ENCODE results near the gene IL17REL.

IL17REL gene

DNA sequence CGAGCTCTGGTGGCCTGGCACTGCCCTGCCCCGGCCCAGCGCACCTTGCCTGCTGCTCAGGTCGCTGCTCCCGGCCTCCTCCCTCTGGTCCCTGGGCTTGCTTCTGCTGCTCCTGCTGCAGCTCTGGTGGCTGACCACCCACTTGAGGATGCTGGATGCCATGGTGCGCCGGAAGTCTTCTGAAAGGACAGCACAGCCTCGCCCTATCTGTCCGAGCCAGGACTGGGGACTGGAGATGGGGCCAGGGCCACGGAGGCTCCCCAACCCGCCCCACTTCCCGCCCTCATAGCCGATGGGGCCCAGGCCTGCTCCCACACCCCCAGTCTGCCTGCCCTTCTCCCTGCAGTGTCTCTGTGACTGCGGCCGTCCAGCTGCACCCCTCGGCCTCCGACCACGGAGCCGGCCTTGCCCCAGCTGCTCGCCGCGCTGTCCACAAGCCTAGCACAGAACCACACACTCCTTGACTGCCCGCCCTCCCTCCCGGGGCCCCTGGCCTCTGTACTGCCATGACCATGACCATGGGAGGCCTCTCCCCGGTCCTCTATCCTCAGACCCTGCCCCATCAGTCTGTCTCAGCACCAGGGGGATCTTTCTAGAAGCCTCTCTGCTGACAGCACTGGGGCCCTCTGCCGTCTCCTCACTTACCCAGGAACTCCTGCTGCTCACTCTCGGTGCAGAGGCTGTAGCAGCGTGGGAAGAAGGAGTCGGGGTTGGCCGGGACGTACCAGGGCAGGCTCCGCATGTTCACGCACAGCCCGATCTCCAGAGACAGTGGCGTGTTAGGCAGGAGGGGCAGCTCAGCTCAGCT is 32.9 kb upstream of the IL17REL start:
- DNase-seq = no peak

DNA sequence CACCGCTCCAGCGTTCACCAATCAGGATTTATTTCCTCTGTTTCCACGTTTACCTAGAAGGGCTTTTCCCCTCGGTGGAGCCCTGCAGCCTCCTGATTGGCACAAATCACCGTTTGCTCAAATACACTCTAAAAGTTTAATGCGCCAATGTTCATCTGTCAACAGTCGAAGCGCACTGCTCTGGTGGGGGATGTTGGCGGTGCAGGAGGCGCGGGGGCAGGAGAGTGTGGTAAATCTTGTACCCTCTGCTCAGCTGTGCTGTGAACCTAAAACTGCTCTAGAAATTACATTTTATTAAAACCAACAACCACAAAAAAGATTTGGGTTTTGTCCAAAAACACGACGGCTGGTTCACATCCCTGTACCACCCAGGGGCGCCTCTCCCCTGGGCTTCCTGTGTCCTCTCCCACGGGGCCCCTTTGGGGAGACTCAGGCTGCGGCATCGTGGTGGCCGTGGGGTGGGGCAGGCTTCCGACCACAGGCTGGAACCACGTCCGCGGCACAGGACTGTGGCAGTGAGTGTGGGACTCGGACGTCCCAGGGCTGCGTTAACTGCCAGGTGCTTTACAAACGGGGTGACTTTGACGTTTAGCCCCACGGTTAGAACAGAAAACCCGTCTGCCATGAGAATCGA is 32.0 kb upstream of the IL17REL start:
- no peak for DNase-seq

DNA sequence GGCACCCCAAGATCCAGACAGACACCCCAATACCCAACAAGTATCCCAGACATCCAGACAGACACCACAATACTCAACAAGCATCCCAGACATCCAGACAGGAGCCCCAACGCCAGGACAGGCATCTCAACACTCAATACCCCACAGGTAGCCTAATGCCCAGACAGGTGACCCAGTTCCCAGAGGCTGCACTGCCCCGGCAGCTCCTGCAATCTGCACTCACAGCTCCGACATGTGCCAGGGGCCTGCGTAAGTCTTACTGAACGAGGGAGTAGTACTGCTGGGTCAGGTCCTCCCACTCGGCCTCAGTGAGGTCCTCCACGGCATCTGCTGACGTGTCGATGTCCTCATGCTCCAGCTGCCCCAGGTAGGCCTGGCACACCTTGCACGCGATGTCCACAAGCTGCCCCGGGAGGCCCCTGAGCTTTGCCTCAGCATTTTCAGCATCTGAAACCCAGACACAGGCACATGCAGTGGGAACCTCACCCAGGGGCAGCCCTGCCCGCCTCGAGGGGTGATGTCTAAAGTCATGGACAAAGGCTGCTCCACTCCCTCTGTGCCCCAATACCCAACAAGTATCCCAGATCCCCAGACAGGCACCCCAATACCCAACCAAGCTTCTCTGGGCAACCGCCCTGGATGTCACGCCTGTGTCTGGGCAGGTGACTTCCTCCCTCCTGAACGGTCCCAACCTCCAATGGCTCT is 28.9 kb upstream of the IL17REL start:
- DNase-seq = no peak

DNA sequence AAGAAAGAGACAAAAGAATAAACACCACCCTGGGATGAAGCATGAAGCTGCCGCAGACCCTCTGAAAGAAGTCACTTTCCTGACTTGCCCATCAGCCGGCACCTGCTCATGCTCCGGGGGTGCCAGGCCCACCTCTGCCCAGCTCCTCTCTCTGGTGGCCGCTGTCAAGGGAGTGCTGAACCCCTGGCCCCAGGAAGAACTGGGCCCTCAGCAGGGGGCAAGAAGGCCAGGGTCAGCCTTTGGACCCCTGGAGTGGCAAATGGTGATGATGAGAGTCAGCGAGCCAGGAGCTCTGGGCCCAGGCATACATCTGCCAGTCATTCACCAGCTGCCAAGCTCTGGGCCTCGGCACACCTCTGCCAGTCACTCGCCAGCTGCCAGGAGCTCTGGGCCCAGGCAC is 28.2 kb upstream of the IL17REL start:
- DNase-seq = no peak

DNA sequence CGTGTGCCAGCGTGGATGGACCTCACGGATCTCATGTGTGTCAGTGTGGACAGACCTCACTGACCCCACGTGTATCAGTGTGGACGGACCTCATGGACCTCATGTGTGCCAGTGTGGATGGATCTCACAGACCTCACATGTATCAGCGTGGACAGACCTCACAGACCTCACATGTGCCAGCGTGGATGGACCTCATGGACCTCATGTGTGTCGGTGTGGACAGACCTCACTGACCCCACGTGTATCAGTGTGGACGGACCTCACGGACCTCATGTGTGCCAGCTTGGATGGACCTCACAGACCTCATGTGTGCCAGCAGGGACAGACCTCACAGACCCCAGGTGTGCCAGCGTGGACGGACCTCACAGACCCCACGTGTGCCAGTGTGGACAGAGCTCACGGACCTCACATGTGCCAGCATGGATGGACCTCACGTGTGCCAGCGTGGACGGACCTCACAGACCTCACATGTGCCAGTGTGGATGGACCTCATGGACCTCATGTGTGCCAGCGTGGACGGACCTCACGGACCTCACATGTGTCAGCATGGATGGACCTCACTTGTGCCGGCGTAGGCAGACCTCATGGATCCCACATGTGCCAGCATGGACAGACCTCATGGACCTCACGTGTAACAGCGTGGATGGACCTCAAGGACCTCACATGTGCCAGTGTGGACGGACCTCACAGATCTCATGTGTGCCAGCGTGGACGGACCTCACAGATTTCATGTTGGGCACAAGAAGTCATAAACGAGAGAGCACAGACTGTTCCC is 27.3 kb upstream of the IL17REL start:
- DNase-seq = no peak

DNA sequence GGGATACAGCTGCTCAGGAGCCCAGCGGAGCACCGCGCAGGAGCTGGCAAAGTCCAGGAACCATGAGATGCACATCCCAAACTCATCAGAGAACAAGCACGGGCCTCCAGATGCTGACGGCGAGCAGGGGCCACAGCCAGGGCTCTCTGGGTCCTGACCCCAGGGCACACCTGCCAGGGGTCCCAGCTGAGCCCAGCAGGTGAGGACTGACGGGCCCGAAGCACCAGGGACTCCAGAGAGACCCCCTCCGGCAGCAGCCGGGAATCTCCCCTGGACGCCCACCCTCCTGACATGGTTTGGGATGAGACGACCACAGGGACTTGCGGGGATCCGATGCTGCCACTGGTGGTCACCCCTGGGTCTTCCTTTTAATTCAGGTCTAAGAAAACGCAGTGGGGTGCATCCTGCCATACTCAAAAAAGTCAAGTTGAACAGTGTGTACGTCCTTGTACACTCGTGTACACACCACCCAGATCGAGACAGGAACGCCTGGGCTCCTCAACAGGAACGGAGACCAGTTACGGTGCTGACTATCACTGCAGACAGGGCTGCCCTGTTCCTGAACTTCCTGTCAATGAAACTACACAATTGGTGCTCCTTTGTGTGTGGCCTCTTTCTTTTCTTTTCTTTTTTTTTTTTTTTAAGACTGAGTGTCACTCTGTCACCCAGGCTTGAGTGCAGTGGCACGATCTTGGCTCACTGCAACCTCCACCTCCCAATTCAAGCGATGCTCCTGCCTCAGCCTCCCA is 23.6 kb upstream of the IL17REL start:
- DNase-seq = no peak

DNA sequence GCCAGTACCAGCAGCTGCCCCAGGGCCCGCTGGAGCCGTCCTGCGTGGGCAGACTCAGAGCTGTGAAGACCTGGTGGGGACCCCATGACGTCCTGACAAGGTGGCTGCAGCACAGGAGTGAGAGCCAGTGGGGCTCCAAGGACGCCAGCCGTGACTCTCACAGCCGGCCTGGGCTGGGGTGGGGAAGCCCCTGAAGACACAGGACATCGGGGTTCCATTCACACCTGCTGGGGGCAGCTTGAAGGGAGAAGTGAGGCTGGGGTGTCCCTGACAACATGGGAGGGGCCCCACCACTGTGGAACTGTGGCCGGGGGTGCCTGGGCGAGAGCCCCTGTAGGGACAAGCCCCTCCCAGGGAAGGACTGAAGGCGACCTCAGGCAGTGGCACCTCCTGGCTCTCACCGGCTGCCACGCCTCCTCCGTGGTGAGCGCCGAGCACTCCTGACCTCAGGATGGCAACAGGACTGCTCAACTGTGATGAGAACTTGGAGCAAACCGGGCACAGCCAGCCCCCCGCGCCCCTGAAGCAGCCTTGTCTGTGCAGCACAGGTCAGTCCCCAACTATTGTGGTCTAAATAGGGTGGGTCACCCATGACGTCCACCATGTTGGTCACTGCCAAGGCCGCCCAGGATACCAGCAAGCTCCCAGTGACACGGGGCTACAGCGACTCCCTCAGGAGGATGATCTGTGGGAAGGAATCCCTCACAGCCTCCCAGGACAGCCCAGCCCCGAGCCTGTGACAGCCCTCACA is 22.7 kb upstream of the IL17REL start:
- DNase-seq = no peak

DNA sequence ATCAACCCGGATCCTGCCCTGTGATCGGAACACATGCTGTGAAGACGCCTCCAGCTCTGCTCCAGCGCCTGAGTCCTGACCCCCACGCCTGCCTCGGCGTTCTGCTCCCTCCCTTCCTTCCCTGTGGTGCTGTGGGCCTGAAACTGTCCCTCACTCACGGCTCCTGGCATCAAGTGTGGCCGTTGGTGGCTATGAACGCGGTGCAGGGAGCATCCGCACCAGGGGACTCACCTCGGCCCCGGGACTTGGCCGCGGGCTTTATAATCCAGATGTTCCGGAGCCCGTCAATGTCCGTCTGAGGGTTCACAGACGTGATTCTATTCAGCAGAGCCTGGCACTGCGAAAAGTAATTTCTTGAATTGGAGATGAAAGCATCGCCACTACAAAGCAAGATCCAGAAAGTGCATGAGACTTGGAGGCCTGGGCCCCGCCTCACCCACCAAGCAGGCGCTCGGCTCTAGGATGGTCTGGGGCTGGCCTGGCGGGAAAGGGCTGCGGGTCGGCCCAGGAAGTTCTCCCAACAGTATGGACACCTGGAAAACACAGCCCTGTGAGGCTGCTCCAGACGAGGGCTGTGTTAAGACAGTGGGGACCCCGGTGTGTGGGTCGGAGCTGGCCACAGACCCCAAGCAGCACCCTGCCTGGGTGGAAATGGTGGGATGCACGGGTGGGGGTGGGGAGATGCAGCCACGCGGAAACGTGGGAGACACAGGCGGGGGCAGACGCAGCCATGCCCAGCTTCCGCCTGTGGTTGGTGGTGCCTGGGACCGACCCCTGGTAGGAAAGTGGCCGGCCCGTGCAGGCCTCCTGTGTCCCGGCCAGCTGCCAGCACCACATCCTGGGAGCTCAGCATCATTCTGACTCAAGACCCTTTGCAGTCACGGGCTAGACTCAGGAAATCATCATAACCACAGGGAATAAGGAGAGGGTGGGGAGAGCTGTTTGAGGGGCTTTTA is 21.8 kb upstream of the IL17REL start:
- no peak for DNase-seq

DNA sequence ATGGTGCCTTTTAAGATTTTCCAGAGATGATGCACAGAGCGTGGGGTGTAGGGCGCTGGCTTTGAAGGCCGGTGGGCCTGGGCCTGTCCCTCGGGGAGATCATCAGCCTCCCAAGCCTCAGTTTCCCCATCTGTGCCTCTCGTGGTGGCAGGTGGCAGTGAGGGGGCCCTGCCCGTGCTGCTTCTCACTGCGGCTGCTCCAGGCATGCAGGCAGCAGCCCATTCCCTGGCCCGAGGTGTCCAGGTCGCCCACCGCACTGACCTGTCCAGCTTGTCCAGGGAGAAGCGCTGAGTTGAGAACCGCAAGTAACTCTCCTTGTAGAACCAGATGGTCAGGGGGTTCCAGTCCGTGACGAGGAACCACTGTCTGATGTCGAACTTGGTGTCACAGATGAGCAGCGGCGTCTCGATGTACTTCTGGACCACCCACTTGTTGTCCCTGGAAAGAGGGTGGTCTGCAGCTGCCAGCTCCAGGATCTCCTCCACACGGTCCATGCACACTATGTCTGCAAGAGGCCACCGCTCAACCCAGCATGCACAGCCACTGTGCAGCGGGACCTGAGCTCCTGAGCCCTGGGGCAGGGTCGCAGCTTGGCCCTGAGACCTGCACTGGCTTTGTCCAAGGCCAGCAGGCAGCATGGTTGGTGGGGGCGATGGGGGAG is 20.5 kb upstream of the IL17REL start:
- DNase-seq = no peak

DNA sequence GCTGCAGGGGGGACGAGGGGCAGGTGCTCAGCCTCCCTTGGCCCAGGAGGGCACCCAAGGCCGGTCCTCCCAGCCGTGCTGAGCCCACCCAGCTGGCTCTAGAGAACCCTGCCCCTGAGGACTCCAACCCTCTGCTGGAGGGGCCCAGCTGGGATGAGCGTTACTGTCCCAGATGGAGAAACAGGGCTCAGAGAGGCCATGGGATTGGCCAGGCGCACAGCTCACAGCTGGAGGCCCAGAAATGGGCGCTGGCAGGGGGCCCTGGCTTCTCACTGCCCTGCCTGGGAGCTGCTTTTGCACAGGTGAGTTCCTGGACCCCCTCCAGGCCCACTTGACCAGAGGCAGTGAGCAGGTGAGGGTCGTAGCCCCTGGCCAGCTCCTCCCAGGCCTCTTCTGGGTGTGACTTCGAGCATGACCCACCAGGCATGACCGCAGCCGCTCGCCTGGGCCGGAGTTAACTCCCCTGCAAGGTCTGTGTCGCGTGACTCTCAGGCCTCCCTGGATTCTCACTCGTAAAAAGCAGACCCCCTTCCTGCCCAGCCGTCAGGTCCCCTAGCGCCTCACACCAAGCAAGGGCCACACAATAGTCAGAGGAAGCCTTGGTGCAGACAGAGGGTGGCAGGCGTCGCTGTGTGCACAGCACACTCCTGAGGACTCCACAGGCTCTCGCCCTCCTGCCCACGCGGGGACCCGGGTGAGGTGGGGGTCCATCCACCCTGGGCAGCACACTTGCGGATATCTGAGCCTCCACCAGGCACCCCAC is 19.7 kb upstream of the IL17REL start:
- DNase-seq = no peak

DNA sequence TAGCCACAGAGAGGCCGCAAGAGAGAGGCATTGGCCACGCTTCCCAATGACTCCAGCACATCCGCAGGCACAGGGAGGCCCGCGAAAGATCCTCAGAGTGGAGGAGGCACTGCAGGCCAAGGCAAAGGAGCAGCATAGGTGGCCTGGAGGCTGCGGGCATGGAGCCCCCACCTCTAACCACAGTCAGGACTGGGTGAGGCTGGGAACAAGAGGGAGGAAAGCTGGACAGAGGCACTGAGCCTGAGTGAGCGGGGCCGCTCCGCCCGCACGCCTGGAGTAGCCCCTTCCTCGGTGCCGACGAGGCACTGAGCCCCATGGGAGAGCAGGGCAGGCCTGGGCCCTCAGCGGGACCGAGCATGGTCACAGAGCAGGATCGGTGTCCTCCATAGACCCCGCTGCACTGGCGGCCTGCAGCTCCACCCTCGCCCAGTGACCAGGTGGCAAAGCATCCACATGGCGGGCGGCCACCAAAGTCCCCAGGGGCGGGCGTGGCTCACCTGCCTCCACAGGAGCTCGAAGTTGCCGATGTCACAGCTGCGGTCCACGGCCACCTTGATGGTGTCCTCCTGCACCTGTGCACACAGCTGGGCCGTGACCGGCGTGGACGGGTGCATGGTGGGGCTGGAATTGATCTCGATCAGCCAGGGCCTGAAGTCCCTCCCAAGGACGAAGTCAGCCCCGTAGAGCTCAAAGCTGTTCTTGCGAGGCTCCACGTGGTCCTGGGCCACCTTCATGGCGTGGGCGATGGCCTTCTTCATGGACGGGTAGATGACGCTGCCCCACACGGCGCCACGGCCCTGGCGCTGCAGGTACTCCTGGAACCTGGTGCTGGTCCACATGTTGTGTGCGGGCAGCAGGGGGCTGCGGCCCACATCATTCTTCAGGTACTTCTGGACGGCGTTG is 18.9 kb upstream of the IL17REL start:
- no peak for DNase-seq

DNA sequence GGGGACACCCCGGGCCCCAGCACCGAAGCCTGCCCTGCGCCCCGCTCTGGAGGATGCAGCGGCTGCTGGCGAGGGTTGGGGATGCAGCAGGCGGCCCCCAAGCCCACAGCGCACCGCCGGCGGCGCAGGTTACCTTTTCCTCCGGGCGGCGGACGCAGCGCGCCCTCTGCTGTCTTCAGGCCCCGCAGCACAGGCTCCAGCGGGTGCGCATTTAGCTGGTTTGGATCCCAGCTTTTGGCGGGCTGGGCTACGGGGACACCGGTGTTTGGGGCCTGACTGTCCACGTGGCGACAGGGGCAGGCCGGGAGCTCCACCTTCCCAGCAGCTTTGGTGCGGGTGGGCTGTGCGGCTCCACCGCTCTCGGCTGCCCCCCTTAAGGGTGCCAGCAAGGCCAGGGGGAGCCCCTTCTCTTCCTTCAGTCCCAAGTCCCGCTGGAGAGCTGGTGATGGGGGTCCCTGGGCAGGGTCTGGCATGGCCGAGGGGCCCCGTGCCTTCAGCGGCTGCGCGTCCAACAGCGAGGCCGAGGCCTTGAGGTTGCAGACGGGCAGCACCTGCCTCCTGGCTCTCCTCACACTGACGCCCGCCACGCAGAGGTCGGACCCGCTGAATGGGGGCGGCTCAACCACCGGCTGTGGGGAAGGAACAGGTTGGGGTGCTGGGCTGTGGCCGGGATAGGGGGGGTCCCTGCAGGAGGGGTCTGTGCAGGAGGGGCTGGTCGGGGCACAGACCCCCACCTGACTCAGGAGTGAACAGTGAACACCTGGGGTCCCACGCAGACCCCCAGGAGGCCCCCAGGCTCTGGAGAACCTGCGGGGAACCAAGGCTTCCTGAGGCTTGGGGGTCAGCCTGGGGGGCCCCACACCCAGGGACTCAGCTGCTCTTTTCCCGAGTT is 18.0 kb upstream of the IL17REL start:
- DNase-seq = peak; percentile 93 to 94

DNA sequence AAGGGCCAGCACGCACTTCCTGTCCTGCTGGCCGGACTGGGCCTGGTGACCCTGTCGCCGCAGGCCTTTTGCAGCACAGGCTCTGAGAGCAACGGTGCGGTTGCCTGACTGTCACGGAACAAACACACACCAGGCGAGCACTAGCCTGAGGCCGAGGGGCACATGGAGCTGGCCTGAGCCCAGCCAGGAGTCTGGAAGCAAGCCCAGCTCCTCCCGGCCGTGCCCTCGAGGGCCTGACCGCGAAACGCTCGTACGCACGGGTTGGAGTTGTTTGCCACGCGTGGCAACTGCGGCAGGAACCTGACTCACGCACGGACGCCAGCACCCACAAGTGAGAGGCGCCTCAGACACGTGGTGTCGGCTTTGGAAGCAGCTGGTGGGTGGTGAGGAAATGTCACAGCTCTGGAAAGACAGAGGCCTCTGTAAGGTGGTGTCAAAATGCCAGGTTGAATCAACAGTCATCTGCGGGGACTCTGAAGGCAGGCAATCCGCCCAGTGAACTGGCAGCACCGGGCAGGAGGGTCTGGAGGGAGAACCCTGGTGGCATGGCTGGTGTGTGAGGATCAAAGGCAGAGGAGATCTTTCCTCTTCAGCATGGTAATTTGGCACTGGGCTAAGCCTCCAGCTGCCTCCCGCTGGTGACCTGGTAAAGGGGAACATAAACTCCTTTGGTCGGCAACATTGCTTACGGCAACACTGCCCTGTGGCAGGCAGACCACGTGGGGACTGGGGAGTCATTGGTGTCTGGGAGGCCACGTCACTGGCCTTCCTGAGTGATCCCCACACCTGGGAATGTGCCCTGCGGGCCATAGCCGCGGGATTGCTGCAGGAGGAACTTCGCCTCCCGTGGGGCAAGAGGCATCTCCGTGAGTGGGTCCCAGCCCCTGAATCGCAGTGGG is 15.3 kb upstream of the IL17REL start:
- peak; percentile 69 to 75 for DNase-seq

DNA sequence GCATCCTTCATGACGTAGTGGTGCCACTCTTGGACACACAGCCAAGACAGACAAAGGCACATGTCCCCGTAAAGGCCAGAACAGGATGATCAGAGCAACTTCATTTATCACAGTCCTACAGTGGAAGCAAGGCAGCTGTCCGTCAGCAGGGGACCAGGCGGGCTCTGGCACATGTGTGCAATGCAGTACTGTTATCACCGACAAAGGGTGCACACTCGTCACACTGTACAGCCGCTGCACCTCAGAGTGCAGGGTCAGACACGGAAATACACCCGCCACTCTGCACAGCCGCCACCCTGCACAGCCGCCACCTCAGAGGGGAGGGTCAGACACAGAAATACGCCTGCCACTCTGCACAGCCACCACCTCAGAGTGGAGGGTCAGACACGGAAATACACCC is 13.4 kb upstream of the IL17REL start:
- DNase-seq = no peak

DNA sequence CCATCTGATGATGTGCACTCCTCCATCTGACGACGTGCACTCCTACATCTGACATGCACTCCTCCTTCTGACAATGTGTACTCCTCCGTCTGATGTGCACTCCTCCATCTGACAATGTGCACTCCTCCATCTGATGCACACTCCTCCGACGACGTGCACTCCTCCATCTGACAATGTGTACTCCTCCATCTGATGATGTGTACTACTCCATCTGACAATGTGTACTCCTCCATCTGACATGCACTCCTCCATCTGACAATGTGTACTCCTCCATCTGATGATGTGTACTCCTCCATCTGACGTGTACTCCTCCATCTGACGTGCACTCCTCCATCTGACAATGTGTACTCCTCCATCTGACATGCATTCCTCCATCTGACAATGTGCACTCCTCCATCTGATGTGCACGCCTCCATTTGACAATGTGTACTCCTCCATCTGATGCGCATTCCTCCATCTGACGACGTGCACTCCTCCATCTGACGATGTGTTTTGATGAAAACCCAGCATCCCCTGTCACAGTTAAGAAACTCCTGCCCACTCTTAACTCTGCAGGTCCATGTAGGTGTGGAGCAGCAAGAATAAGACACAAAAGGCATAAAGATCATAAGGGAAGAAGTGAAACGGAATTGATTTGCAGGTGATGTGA is 9.7 kb upstream of the IL17REL start:
- DNase-seq = no peak

Measured in activated T-cell treated with anti-CD3 and anti-CD28 coated beads, Interleukin-2, amount 50 U/mL, for 48 hours (primary cell).